Embryonic facial prominence (tissue), 1 donor: ENCODE results near the gene ZNHIT2.

Experiments used
- DNase-seq: peaks from one replicate; pipeline ENCODE4 v3.0.0-alpha.2; 2016; ENCODE audit errors: extremely low spot score

ZNHIT2 gene

DNA sequence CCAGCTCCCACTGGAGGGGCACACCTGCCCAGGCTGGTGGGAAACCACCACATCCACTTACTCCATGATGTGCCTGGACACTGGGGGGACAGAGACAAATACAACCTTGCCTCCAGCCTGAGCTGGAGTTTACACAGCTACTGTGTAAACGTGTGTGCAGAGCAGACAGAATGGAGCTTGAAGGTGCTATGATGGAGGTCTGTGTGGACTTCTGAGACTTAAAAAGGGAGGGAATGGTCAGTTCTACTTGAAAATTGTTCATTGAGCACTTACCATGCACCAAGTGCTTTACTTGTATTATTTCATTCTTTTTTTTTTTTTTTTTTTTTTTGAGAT, 44.9 kb downstream of the ZNHIT2 start:
- no peak for DNase-seq

DNA sequence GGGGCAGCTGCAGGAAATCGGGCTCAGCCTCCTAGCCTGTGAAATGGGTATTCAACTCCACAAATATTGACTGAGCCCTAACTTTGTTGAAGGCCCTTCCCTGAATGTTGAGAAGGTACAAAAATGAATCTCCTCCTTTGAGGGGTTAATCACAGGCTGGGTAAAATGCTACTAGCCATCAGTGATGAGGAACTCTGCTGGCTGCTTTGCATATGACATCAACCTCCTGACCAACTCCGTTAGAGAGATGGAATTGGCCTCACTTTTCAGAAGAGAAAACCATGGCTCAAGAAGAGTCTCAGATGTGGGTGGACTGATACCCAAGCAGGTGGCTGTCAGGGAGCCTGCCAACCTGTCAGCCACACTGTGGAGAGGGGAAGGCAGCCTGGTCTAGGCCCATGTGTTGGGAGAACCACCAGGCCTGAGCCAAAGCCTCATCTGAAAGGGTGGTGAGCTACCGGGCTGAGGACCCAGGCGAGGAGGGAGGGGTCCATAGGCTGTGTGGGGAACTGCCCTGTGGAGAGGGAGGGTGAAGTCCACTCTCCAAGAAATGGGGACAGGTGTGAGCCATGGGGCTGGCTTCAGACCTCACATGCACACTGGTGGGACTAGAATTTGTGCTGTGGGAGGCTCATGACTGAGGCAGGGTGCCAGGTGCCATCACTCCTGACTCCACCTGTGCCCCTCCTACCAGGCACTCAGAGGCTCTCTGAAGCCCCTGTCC, 45.4 kb downstream of the ZNHIT2 start:
- DNase-seq, result no peak

DNA sequence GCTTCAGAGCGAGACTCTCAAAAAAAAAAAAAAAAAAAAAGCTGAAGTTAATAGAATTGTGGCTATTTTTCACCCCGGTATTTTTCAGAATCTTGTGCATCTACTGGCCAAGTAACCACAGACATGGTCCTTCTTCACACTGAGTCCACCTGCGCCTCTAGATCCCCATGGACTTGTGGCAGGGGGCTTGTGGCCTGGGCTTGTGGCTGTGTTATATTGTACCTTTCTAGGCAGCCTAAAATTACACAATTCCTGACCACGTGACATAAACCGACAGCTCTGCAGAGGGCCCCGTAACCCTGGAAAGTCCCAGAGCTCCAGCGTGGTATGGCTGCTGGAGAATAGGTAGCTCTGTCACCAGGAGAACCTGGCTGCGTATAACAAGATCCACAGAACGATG, 48.3 kb downstream of the ZNHIT2 start:
- DNase-seq, result no peak

DNA sequence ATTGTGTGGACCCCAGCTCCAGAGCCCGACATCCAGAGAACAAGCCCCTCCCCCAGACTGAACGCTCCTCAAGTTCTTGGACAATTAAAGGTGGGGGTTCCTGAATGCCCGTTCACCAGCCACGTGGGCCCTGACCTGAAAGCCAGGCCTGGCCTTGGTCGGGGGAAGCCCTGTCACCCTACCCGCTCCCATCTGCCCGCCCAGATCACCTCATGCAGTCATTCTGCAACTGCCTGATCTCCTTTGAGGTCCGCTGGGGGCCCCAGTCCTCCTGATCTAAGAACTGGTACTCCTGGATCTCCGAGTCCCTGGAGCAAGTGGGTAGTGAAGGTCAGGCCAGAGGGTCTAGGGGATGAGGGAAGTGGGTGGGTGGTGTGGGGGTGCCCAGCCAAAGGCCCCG, 50.1 kb downstream of the ZNHIT2 start:
- no peak for DNase-seq

DNA sequence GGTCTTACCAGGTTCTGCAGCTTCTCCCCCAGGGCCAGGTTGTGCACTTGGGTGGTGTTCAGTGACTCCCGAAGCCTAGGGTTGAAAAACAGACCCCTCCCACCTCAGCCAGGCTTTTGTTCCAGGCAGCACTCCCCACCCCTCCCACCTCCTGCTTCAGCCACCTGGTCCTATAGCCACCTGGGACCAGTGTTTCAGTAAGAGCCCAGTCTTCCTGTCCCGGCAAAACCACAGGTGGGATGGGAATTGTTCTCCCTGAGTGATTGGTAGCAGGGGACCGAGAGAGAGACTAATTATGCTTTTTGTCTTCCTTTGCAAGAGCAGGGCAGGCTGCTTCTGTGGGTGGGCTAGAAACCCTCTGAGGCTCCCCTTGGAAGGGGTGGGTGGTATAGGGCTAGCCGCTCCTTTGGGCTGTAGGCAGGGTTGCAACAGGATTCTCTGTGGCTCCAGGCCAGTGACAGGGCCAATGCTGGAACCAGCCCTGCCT, 50.7 kb downstream of the ZNHIT2 start:
- no peak for DNase-seq
